C4-2B (cell line): Measurements from ENCODE around the gene SUFU.

ENCODE experiments used
- H3K27ac ChIP-seq: fragments of 450-650 bp; 2 replicates; pipeline ENCODE4 v1.5.1; 2017
- ZFX ChIP-seq: fragments of 450-650 bp; IDR thresholded peaks from 2 replicates; pipeline ENCODE4 v1.6.1; 2017
- TF ChIP-seq, protein P1 (sequence below): fragments of 450-650 bp; conservative IDR thresholded peaks from 2 replicates; pipeline ENCODE4 v1.5.1; 2017; ENCODE audit warnings: mild to moderate bottlenecking

The SUFU gene

DNA sequence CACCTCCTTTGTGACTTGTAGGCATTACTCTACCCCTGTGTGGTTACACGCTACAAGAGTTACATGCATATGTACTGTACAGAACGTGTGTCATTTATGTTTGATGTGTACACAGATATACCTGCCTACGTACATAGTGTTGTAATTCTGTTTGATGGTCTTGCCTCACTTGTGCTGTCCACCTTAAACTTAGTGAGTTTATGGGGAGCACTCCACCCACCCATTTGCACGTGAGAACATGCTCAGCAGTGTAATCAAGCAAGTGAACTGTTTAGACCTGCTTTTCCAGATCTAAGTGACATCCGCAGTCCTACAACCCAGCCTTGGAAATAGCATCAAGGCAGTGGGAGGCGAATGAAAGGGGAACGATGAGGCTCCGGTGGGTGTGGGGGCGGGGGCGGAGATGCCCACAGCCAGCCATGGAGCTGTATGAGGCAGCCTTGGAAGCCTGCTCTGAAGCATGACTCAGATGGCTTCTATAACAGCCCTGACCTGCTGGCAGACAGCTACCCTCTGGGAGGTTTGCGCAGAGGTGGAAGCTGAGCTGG is 52.1 kb downstream of the SUFU start:
- TF ChIP-seq, protein P1, sequence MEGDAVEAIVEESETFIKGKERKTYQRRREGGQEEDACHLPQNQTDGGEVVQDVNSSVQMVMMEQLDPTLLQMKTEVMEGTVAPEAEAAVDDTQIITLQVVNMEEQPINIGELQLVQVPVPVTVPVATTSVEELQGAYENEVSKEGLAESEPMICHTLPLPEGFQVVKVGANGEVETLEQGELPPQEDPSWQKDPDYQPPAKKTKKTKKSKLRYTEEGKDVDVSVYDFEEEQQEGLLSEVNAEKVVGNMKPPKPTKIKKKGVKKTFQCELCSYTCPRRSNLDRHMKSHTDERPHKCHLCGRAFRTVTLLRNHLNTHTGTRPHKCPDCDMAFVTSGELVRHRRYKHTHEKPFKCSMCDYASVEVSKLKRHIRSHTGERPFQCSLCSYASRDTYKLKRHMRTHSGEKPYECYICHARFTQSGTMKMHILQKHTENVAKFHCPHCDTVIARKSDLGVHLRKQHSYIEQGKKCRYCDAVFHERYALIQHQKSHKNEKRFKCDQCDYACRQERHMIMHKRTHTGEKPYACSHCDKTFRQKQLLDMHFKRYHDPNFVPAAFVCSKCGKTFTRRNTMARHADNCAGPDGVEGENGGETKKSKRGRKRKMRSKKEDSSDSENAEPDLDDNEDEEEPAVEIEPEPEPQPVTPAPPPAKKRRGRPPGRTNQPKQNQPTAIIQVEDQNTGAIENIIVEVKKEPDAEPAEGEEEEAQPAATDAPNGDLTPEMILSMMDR, result no peak
- no peak for TF ChIP-seq ZFX
- no peak overlapping the region for H3K27ac ChIP-seq

- no peak overlapping the region for H3K27ac ChIP-seq
- no peak for TF ChIP-seq ZFX
- TF ChIP-seq, protein P1, result no peak
Observed at GRCh38 chr10:102557569-102557968, 53.8 kb downstream of the SUFU start.

- no peak overlapping the region for H3K27ac ChIP-seq
- no peak for TF ChIP-seq ZFX
- TF ChIP-seq, protein P1, result no peak
Observed at GRCh38 chr10:102559764-102560163, 56.0 kb downstream of the SUFU start.

DNA sequence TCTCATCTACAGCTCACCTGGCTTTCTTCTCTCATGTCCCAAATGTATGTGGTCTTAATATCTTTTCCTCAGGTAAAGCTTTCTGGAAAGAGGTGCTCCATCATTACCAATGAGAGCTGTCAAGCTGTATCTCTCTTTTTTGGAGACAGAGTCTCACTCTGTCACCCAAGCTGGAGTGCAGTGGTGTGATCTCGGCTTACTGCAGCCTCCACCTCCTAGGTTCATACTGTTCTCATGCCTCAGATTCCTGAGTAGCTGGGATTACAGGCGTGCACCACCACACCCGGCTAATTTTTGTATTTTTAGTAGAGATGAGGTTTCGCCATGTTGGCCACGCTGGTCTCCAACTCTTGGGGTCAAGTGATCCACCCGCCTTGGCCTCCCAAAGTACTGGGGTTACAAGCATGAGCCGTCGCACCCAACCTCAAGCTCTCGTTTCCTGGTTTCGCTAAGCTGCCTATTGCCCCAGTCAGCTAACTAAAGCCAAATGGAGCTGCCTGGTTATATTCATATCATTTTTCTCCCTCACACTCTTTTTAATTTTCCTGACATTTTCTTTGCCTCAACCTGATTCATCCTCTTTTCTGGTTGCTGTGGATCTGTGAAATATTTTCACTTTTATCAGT is 60.5 kb downstream of the SUFU start:
- TF ChIP-seq, protein P1, result no peak
- TF ChIP-seq ZFX, result no peak
- no peak overlapping the region for H3K27ac ChIP-seq

- H3K27ac ChIP-seq, result no peak overlapping the region
- TF ChIP-seq, protein P1, result no peak
- no peak for TF ChIP-seq ZFX
Observed at GRCh38 chr10:102565793-102566192, 62.0 kb downstream of the SUFU start.

DNA sequence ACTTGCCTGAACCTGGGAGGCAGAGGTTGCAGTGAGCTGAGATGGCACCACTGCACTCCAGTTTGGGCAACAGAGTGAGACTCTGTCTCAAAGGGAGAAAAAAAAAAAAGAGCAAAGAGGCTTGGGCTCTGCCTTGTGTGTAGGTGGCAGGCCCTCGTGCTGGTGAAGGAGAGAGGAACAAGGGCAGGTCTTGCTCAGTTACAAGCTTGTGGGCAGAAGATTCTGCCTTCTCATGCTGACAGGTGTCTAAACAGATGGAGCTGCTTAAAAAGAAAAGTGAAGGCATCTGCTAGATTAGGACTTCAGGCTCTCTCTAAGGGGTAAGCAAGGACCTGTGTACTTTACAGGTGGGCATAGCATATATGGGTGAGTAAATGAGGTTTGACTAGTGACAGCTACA is 75.0 kb downstream of the SUFU start:
- TF ChIP-seq, protein P1, result no peak
- no peak for TF ChIP-seq ZFX
- H3K27ac ChIP-seq, result no peak overlapping the region

DNA sequence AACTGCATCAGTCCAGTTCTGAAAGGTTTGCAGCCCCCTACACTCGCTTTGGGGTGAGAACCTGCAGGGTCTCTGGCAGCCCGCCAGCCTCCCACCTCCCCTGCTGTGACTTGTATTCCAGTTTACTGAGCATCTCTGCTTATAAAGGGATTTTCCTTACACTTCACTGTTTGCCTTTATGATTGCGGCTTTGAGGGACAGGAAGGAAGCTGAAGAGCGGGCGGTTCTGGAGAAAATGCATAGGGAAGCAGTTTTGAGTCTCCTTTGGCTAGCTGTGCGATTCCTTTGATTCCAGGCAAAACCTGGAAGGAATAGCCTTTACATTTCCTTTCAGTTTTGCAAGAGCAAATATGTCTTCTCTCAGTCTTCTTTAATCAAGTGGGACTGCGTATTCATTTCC is 75.6 kb downstream of the SUFU start:
- TF ChIP-seq, protein P1, result no peak
- no peak for TF ChIP-seq ZFX
- no peak overlapping the region for H3K27ac ChIP-seq
